ENCODE data around the gene CABLES2.

- TF ChIP-seq SPI1 (IDR thresholded peaks at IDR 0.05; ENCODE audit: borderline replicate concordance, insufficient read depth, low read depth, low read length) (no peak), POLR2A (IDR thresholded peaks at IDR 0.05; ENCODE audit: low read depth, low read length) (no peak), CTCF (IDR thresholded peaks at IDR 0.05 in 2 of 3, conservative IDR thresholded peaks at IDR 0.05 in 1 of 3; ENCODE audit: control insufficient read depth in 2 of 3, extremely low read depth in 1 of 3, insufficient read depth in 1 of 3, low read depth in 3 of 3, low read length in 3 of 3) (no peak), NRF1 (conservative IDR thresholded peaks at IDR 0.05; ENCODE audit: low read depth, low read length) (no peak), ZZZ3 (IDR thresholded peaks at IDR 0.05; ENCODE audit: control insufficient read depth, insufficient read length, low read depth) (no peak), RB1 (IDR thresholded peaks at IDR 0.05; ENCODE audit: borderline replicate concordance) (no peak), PBX3 (IDR thresholded peaks at IDR 0.05; ENCODE audit: insufficient replicate concordance, low read depth, low read length) (no peak), TCF7 (IDR thresholded peaks at IDR 0.05; ENCODE audit: borderline replicate concordance) (no peak)
Observed at GRCh38 chr20:62366370-62367135, 40.5 kb downstream of the CABLES2 start.
